Myometrial cell (primary cell): ENCODE data around the gene UEVLD. TPM values are rescaled to one million over a fixed set of nuclear protein-coding genes. Genes with fewer than 3 reads are reported as not detected.

ENCODE experiments used
- total RNA-seq: library from RNA; depleted of rRNA; stranded (reverse); fragments of >200 nt; gene quantifications from 2 replicates; pipeline ENCODE4 v1.2.3, GENCODE V29; 2015

The UEVLD gene
- 25.2 and 50.5 TPM in 2 replicates for total RNA-seq

GRCh38 chr11:18588297-18589252 is at the start of gene UEVLD:
TSS of gene UEVLD (minus strand) at chr11:18588734. CDS start at chr11:18588654, 80 bp downstream.

GRCh38 chr11:18634140-18635032 is 45.9 kb upstream of the UEVLD start, which contains the start of gene SPTY2D1:
TSS of gene SPTY2D1 (minus strand) at chr11:18634342. CDS start at chr11:18634257, 85 bp downstream.

GRCh38 chr11:18599739-18600230 is 11.3 kb upstream of the UEVLD start, which contains the start of gene MISFA:
TSS of gene MISFA (plus strand) at chr11:18599789. CDS start at chr11:18599929, 140 bp downstream.

GRCh38 chr11:18526521-18527296 is 61.8 kb downstream of the UEVLD start, which contains the start of gene TSG101:
TSS of gene TSG101 (minus strand) at chr11:18526942. CDS start at chr11:18526816, 126 bp downstream.

Other genes starting within 250 kb of the UEVLD start
- gene LDHA, start 194.2 kb downstream of the UEVLD start, total RNA-seq = 761 and 785 TPM in 2 replicates
- not detected in 2 replicates for gene LDHC, start 176.4 kb downstream of the UEVLD start, total RNA-seq
- gene LDHAL6A, start 132.9 kb downstream of the UEVLD start, total RNA-seq = not detected in 2 replicates
- gene TSG101, start 61.8 kb downstream of the UEVLD start, total RNA-seq = 70.6 and 103 TPM in 2 replicates
- gene MISFA, start 11.1 kb upstream of the UEVLD start, total RNA-seq = not detected in 2 replicates
- gene SPTY2D1, start 45.6 kb upstream of the UEVLD start, total RNA-seq = 10.6 and 13.5 TPM in 2 replicates
- 0.53 and 0.86 TPM in 2 replicates for gene TMEM86A, start 110.0 kb upstream of the UEVLD start, total RNA-seq
- not detected in 2 replicates for gene IGSF22, start 137.5 kb upstream of the UEVLD start, total RNA-seq
- gene PTPN5, start 203.1 kb upstream of the UEVLD start, total RNA-seq = not detected in 2 replicates